GM12874 (cell line): ENCODE results near the gene UBE3C.

Experiments
- TF ChIP-seq, protein P1 (sequence below): IDR thresholded peaks from 2 replicates; pipeline ENCODE4 v1.5.1; 2011; ENCODE audit warnings: low read depth, mild to moderate bottlenecking, control low read depth, low read length, moderate library complexity; ENCODE audit not compliant: insufficient read depth

Gene UBE3C

DNA sequence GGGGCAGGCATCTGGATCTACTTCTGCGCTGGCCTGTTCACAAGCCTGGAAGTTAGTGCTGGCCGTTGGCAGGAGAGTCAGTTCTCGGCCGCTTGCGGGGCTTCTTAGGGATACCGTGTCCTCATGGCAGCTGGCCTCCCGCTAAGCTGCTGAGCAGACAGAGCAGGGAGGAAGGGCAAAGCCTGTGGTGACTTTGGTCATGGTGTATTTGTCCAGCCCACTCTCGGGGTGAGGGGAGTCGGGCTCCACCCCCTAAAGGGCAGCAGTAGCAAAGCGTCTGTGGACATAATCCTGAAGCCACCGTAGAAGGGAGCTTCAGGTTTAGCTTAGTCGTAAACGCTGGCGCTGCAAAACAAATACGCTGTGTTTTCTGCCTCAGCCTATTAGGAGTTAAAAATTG is 12.2 kb downstream of the UBE3C start:
- TF ChIP-seq, protein P1, sequence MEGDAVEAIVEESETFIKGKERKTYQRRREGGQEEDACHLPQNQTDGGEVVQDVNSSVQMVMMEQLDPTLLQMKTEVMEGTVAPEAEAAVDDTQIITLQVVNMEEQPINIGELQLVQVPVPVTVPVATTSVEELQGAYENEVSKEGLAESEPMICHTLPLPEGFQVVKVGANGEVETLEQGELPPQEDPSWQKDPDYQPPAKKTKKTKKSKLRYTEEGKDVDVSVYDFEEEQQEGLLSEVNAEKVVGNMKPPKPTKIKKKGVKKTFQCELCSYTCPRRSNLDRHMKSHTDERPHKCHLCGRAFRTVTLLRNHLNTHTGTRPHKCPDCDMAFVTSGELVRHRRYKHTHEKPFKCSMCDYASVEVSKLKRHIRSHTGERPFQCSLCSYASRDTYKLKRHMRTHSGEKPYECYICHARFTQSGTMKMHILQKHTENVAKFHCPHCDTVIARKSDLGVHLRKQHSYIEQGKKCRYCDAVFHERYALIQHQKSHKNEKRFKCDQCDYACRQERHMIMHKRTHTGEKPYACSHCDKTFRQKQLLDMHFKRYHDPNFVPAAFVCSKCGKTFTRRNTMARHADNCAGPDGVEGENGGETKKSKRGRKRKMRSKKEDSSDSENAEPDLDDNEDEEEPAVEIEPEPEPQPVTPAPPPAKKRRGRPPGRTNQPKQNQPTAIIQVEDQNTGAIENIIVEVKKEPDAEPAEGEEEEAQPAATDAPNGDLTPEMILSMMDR = no peak

DNA sequence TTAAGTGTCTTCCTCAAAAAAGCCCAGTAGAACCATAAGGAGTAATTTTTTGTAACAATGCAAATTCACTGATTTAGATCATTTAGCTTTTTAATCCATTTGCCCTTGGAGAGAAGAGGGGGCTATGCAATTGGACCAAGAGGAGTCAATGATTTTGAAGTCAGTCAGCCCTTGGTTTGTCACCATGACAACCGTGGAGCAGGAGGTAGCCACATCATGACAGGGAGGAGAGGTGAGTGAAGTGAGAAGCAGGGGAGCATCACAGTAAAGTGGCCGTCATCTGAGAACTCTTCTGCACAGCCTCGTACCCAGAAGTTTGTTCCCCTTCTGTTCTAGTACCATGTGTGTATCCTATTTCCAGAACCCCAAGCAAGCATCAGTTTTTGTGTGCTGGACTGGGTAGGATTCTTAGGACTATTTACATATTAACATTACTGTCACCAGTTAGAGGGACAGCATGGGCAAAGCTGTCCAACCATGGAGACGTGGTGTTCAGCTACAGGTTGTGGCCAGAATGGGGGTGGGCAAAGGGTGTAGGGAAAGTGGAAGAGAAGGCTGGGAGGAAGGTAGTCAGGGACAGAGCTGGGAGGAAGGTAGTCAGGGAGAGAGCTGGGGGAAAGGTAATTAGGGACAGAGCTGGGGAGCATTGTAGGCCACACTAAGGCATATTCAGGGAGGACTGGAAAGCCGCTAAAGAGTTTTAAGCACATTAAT is 13.1 kb downstream of the UBE3C start:
- TF ChIP-seq, protein P1 = no peak

DNA sequence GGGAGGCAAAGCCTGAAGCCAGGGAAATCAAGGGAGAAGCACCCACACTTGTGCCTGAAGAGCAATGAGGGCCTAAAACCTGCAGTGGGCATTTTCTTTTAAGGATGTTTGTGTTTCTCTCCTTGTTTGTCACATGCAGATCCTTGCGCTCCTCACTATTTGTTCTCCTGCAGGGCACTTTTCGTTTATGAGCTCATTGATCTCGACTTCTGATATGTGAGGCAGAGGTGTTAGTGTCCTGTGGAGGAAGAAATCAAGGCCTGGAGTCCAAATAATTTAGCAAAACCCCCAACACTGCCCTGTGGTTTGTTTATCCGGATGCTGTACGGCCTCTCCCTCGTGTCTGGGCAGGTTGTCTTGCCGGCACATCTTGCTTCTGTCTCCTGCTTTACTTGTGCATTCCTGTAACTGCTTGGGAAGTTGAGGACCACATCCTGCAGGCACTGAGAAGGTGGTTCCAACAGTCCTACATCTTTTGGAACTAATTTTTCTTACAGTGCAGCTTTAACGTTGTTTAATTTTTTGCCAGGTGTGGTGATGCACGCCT is 13.7 kb downstream of the UBE3C start:
- TF ChIP-seq, protein P1 = no peak

DNA sequence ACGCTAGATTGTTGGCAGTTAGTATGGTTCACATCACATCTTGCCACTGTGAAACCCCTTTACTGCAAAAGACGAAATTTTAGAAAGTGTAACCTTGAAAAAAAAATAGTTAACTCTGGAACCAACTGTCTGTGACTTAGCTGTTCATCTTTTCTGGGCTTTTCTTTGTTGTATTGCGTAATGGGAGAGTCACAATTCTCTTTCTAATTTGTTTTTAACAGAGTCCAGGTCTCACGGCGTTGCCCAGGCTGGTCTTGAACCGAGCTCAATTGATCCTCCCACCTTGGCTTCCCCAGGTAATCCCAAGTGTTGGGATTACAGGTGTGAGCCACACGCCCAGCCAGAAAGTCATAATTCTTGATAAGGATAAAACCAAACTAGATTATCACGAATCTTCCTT is 14.5 kb downstream of the UBE3C start:
- TF ChIP-seq, protein P1 = no peak

DNA sequence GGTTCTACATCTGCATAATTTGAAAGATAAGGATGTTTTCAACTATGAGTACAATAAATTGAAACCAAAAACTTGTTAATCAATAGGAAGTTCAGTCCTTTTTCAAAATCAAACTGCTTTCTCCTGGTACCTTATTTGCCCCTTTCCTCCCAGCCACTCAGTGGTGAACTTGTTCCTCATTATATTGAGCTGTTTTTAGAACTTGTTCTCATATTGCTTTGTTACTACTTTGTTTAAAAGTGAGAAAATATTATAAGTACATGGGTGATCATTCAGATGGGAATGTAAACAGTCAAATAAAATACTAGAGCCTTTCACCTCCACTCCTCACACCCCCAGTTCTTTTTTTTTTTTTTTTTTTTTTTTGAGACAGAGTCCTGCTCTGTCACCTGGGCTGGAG is 17.2 kb downstream of the UBE3C start:
- TF ChIP-seq, protein P1 = no peak

DNA sequence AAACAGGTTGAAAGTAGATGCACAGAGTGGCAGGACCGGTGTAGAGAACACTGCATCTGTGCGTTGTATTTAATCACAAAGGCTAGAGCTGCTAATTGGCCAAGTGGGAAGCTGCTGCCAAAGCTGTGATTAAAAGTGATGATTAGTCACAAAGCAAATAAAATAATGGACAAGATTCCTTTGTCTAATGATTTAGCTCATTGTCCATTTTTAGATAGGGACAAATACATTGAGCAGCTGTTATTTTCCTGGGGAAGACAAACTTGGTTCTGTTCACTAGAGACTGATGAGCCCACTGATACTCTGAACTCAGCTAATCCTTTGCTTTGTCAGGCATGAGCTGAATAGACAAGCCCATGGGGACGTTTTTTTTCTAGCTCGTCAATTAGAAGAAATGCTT is 19.7 kb downstream of the UBE3C start:
- TF ChIP-seq, protein P1 = no peak

DNA sequence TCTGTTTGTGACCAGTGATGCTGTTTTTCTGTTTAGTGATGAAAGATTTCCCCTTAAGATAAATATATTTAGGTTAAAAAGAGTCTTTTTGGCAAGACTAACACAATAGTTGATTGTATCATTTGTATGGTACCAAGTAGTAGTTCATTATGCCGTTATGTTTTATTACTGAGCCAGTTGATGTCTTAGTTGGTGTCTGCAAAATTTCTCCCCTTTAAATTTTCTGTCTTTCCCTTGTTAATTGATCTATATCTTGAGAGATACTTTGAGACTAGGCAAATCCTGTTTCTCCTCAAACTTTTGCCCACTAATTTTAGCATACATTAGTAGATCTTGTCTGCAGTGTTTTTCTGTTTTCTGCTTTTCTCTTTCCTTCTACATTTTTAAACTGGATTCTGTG is 21.7 kb downstream of the UBE3C start:
- TF ChIP-seq, protein P1 = no peak

DNA sequence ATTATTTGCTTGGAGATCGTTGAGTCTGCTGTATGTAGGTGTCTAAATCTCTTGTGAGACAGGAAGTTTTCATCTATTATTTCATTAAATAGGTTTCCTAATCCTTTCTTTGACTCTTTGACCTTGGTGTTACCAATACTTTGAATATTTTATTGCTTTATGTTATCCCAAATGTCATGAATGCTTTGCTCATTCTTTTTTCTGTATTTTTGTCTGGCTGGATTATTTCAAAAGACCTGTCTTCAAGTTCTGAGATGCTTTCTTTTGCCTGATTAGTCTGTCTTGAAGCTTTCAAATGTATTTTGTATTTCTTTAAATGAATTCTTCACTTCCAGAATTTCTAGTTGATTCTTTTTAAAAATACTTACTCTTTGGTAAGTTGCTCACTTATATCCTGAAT is 27.3 kb downstream of the UBE3C start:
- TF ChIP-seq, protein P1 = no peak
